ENCODE data around the gene CEP290.

GRCh38 chr12:88035271-88035906 is 106.5 kb downstream of the CEP290 start:
- TF ChIP-seq CTCF (IDR thresholded peaks at IDR 0.05) (peak in 1 of 4 experiments; percentile 25), EP300 (IDR thresholded peaks at IDR 0.05) (no peak), POLR2A (IDR thresholded peaks at IDR 0.05) (peak; percentile 67 to 74)

Measured in gastroesophageal sphincter (tissue), 3 donors.